ENCODE data around the gene C19orf85.

- TF ChIP-seq, protein P1, sequence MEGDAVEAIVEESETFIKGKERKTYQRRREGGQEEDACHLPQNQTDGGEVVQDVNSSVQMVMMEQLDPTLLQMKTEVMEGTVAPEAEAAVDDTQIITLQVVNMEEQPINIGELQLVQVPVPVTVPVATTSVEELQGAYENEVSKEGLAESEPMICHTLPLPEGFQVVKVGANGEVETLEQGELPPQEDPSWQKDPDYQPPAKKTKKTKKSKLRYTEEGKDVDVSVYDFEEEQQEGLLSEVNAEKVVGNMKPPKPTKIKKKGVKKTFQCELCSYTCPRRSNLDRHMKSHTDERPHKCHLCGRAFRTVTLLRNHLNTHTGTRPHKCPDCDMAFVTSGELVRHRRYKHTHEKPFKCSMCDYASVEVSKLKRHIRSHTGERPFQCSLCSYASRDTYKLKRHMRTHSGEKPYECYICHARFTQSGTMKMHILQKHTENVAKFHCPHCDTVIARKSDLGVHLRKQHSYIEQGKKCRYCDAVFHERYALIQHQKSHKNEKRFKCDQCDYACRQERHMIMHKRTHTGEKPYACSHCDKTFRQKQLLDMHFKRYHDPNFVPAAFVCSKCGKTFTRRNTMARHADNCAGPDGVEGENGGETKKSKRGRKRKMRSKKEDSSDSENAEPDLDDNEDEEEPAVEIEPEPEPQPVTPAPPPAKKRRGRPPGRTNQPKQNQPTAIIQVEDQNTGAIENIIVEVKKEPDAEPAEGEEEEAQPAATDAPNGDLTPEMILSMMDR (IDR thresholded peaks at IDR 0.05) = peak in 1 of 5 experiments; percentile 29
- TF ChIP-seq POLR2A (IDR thresholded peaks at IDR 0.05) (no peak), EP300 (IDR thresholded peaks at IDR 0.05) (no peak)
Measured at GRCh38 chr19:55452749-55453346, 11.7 kb downstream of the C19orf85 start.

Measured in tibial nerve (tissue), 4 donors.